ENCODE results near the gene UBAP2L.

DNA sequence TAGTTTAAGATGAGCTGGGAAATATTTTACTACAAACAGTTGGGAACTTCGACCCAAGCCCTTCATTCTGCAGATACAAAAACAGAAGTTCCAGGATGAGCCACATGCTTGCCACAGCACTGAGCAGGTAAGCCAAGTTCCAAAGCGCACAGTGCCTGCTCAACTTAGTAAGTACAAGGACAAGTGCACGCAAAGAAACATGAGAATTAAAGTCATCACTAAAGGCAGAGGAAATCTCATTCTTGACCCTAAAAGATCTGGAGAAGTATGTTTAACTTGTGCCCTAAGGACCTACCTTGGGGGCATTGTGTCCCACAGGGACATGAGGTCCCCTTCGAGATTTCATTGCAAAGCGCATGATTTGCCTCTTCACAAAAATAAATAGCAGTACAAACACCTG lies 1.2 kb upstream of the UBAP2L start:
- TF ChIP-seq CTCF (IDR thresholded peaks at IDR 0.05) (no peak), POLR2A (IDR thresholded peaks at IDR 0.05) (no peak)

Data from thyroid gland (tissue), 4 donors.